Adrenal gland (tissue), 12 donors: Measurements from ENCODE around the gene SH3BP1. TPM values are rescaled to one million over a fixed set of nuclear protein-coding genes. Genes with fewer than 3 reads are reported as not detected.
"Not testable (repeated sequence)": the region's sequence is repeated elsewhere in the genome, so short reads cannot be mapped to it uniquely, and the experiment has no call there.

Experiments
- DNase-seq, 7 donors: peaks; one replicate each; pipeline ENCODE4 v3.0.0-alpha.2; 2019 to 2020
- H3K27ac ChIP-seq, 5 donors: fragments of 200-600 bp; sonication (generic) in 4 of 5; 1 replicate in 3 of 5; 2 replicates in 2 of 5; pipeline versions ENCODE4 v1.5.1 to v1.8.0; 2016 to 2020; ENCODE audit warnings: mild to moderate bottlenecking in 1 of 5
- H3K27me3 ChIP-seq: fragments of 200-600 bp; 2 replicates; pipeline ENCODE4 v1.8.0; 2021
- H3K36me3 ChIP-seq, 2 donors: fragments of 200-600 bp; replicated peaks in 1 of 2; 1 replicate in 1 of 2; 2 replicates in 1 of 2; pipeline versions ENCODE4 v1.5.1 to v1.8.0; 2018 to 2022
- H3K4me1 ChIP-seq, 2 donors: fragments of 200-600 bp; replicated peaks in 1 of 2; 1 replicate in 1 of 2; 2 replicates in 1 of 2; pipeline versions ENCODE4 v1.5.1 to v1.8.0; 2018 to 2021
- H3K4me3 ChIP-seq, 4 donors: fragments of 200-600 bp; sonication (generic) in 3 of 4; one replicate each; pipeline ENCODE4 v1.5.1; 2016 to 2018
- H3K9me3 ChIP-seq, 3 donors: fragments of 200-600 bp; sonication (generic) in 1 of 3; replicated peaks in 1 of 3; 1 replicate in 2 of 3; 2 replicates in 1 of 3; pipeline versions ENCODE4 v1.5.1 to v1.8.0; 2016 to 2021
- POLR2A ChIP-seq, 2 donors: fragments of 450-650 bp; IDR thresholded peaks; one replicate each; pipeline ENCODE4 v1.6.1; 2017; ENCODE audit warnings: antibody characterized with exemption in 2 of 2, mild to moderate bottlenecking in 2 of 2, moderate library complexity in 1 of 2
- WGBS, 4 donors: extraction: QIAGEN DNeasy Blood & Tissue Kit in 2 of 4; methylation state at CpG; one replicate each; pipeline versions ENCODE4 v1.1.5 to v1.1.7; 2013 to 2017; 5-methylcytosine and 5-hydroxymethylcytosine counted together
- intact Hi-C, 2 donors: fragments of 100-400 bp; cut with DNase I; formaldehyde crosslinking; loops; one replicate each; pipeline versions ENCODE4 v1.14.1 to v1.15.0; 2022 to 2023
- polyA plus RNA-seq, 3 donors: library from polyadenylated mRNA; stranded (reverse); fragments of 200-250 nt in 2 of 3; fragments of 350-450 nt in 1 of 3; fragmentation: Illumina TruSeq in 1 of 3; extraction: RNeasy Lipid Tissue Mini Kit (QIAGEN cat#74804) in 1 of 3; gene quantifications; one replicate each; pipeline ENCODE4 v1.2.3, GENCODE V29; 2013 to 2014
- total RNA-seq, 9 donors: library from RNA; depleted of rRNA in 4 of 9; stranded (reverse); fragments of >200 nt in 4 of 9; fragments of 120-200 nt in 1 of 9; fragmentation: NEBNext Ultra II Directional in 1 of 9; extraction: Animal tissue kit (Norgen Biotek cat#: 25700) in 1 of 9; gene quantifications; one replicate each; pipeline versions ENCODE4 v1.1.0 to v1.2.4, GENCODE V29; 2013 to 2023
- TF ChIP-seq, protein P1 (sequence below), 6 experiments: fragments of 450-650 bp in 4 of 6; fragments of 200-600 bp in 2 of 6; sonication (generic) in 1 of 6; IDR thresholded peaks; 1 replicate in 5 of 6; 2 replicates in 1 of 6; pipeline versions ENCODE4 v1.5.1 to v1.8.0; 2016 to 2021; ENCODE audit warnings: antibody characterized with exemption in 6 of 6, mild to moderate bottlenecking in 2 of 6, moderate library complexity in 1 of 6
- donor health status: healthy with polysubstance abuse.
- donor health status: Bipolar disorder and iron deficiency.
- donor health status: DM: yes; HTN: yes; CAD: no.
- donor health status: DM: no; HTN: no; CAD: no.
- donor health status: DM: no; HTN: no; CAD: no.
- donor health status: DM: yes; HTN: yes; CAD: no.

The SH3BP1 gene
- total and polyA plus RNA-seq, 12 donors, result 2.4 to 27.3 (median 10.1) TPM

GRCh38 chr22:37647928-37648327, 8.5 kb downstream of the SH3BP1 start:
- intact Hi-C loops, result loop anchor here in 1 of 2 donors (10.0 kb wide), 1 partner anchor 147 kb away; no protein-coding TSS in a partner anchor
- H3K27ac ChIP-seq, result peak overlapping the region; percentile 19 to 94 (median 77)
- H3K9me3 ChIP-seq, result no peaks in the 10 kb centered on the region
- no peak overlapping the region for H3K4me3 ChIP-seq
- peak; percentile 86 to 97 (median 96) for DNase-seq
- H3K4me1 ChIP-seq, result peaks cover 0 to 18% of the 10 kb centered on the region in 2 donors
- no peaks in the 10 kb centered on the region for H3K27me3 ChIP-seq
- no peak for TF ChIP-seq POLR2A (IDR thresholded peaks at IDR 0.05)
- TF ChIP-seq, protein P1, sequence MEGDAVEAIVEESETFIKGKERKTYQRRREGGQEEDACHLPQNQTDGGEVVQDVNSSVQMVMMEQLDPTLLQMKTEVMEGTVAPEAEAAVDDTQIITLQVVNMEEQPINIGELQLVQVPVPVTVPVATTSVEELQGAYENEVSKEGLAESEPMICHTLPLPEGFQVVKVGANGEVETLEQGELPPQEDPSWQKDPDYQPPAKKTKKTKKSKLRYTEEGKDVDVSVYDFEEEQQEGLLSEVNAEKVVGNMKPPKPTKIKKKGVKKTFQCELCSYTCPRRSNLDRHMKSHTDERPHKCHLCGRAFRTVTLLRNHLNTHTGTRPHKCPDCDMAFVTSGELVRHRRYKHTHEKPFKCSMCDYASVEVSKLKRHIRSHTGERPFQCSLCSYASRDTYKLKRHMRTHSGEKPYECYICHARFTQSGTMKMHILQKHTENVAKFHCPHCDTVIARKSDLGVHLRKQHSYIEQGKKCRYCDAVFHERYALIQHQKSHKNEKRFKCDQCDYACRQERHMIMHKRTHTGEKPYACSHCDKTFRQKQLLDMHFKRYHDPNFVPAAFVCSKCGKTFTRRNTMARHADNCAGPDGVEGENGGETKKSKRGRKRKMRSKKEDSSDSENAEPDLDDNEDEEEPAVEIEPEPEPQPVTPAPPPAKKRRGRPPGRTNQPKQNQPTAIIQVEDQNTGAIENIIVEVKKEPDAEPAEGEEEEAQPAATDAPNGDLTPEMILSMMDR (IDR thresholded peaks at IDR 0.05), result no peak
- peaks cover 0 to 20% of the 10 kb centered on the region in 2 donors for H3K36me3 ChIP-seq
- WGBS, 4 donors, result 45 to 52% (median 52%) methylated on average over 4 to 9 of the region's 9 CpGs

DNA sequence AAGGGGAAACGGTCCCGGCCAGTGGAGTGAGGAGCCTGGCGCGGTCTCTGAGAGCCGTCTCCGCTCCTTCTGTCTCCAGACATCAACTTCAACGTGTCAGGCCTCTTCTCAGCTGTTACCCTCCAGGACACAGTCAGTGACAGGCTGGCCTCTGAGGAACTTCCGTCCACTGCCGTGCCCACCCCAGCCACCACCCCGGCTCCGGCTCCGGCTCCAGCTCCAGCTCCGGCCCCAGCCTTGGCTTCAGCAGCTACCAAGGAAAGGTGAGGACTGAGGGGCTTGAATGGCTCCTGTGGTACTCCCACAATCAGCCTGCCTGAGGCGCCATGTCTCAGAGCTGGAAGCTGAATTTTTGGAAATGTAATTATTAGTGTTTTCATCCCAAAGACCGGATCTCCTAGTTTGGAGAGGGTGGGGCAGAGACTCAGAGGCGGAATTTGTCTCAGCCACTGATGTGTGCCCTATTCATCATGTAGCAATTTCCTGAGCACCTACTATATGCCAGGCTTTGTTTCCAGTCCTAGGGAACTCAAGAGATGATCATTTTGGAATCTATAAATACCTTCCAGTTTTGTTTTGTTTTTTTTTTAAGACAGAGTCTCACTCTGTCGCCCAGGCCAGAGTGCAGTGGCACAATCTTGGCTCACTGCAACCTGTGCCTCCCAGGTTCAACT, 11.1 kb downstream of the SH3BP1 start:
- Histone ChIP-seq H3K36me3 (peaks cover 0 to 26% of the 10 kb centered on the region in 2 donors), H3K27me3 (no peaks in the 10 kb centered on the region), H3K9me3 (no peaks in the 10 kb centered on the region), H3K4me1 (peaks cover 0 to 10% of the 10 kb centered on the region in 2 donors), H3K4me3 (no peak overlapping the region), H3K27ac (no peak overlapping the region)
- TF ChIP-seq, protein P1 (IDR thresholded peaks at IDR 0.05), result no peak
- no peak for TF ChIP-seq POLR2A (IDR thresholded peaks at IDR 0.05)
- intact Hi-C loops, result no loop called here
- 93 to 96% (median 95%) methylated on average over 9 to 17 of the region's 17 CpGs for WGBS, 4 donors
- DNase-seq, result no peak

DNA sequence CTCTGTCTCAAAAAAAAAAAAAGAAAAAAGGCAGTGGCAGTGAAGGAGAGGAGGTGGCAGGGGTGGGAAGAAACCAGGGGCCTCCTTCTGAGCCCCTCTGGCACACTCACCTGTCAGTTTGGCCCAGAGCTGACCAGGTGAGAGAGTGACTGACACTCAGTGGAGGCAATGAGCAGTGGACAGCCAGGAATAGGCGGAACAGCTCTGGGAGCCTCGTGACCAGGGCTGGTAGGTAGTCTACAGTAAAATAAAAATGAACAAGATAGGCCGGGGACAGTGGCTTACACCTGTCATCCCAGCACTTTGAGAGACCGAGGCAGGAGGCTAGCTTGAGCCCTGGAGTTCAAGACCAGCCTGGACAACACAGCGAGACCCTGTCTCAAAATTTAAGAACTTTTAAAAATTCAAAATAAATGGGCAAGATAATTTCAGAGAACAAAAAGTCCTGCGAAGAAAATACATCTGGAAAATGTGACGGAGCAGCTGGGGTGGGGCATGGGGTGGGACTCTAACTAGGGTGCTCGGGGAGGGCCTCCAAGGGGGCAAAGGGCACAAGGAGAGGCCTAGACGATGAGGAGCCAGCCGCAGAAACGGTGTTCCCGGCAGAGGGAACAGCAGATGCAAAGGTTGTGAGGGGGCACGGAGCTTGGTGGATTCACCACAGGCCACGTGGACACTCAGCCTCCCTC, 15.2 kb downstream of the SH3BP1 start:
- H3K27ac ChIP-seq, result peak overlapping the region in 1 of 5 donors; percentile 40
- H3K4me3 ChIP-seq, result no peak overlapping the region
- no peak for TF ChIP-seq POLR2A (IDR thresholded peaks at IDR 0.05)
- TF ChIP-seq, protein P1 (IDR thresholded peaks at IDR 0.05), result no peak
- WGBS, 4 donors, result 80 to 93% (median 91%) methylated on average over 13 to 14 of the region's 14 CpGs
- no peaks in the 10 kb centered on the region for H3K27me3 ChIP-seq
- DNase-seq, result peak in 1 of 7 donors; percentile 16
- H3K4me1 ChIP-seq, result peaks cover 6 to 11% of the 10 kb centered on the region in 2 donors
- H3K9me3 ChIP-seq, result no peaks in the 10 kb centered on the region
- peaks cover 0 to 22% of the 10 kb centered on the region in 2 donors for H3K36me3 ChIP-seq
- intact Hi-C loops, result no loop called here

DNA sequence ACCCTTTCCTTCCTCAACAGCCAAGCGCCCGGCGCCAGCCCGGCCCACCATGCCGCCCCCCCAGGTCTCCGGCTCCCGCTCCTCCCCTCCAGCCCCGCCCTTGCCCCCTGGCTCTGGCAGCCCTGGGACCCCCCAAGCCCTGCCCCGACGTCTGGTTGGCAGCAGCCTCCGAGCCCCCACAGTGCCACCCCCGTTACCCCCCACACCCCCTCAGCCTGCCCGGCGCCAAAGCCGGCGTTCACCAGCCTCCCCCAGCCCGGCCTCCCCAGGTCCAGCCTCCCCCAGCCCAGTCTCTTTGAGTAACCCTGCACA, 15.7 kb downstream of the SH3BP1 start:
- intact Hi-C loops, result no loop called here
- DNase-seq, result peak in 1 of 7 donors; percentile 33
- no peaks in the 10 kb centered on the region for H3K9me3 ChIP-seq
- no peaks in the 10 kb centered on the region for H3K27me3 ChIP-seq
- 90 to 100% (median 95%) methylated on average over 1 to 17 of the region's 17 CpGs for WGBS, 4 donors
- no peak for TF ChIP-seq POLR2A (IDR thresholded peaks at IDR 0.05)
- TF ChIP-seq, protein P1 (IDR thresholded peaks at IDR 0.05), result no peak
- H3K36me3 ChIP-seq, result peaks cover 0 to 21% of the 10 kb centered on the region in 2 donors
- peaks cover 11 to 16% of the 10 kb centered on the region in 2 donors for H3K4me1 ChIP-seq
- H3K4me3 ChIP-seq, result no peak overlapping the region
- peak overlapping the region in 1 of 5 donors; percentile 40 for H3K27ac ChIP-seq

GRCh38 chr22:37656583-37656982, 17.1 kb downstream of the SH3BP1 start:
- DNase-seq, H3K9me3 ChIP-seq, intact Hi-C loops, H3K36me3 ChIP-seq, H3K4me3 ChIP-seq, H3K27me3 ChIP-seq: not testable (repeated sequence)
- WGBS, 4 donors, result 94 to 97% (median 97%) methylated on average over 4 of the region's 4 CpGs
- H3K4me1 ChIP-seq, result peaks cover 24 to 30% of the 10 kb centered on the region in 2 donors
- H3K27ac ChIP-seq, result peak overlapping the region in 4 of 5 donors; percentile 38 to 52 (median 40)
